ENCODE results near the gene OR2A12. TPM values are rescaled to one million over a fixed set of nuclear protein-coding genes. Genes with fewer than 3 reads are reported as not detected.

The OR2A12 gene
- total RNA-seq, 1 experiment from 2014 or later = not detected

DNA sequence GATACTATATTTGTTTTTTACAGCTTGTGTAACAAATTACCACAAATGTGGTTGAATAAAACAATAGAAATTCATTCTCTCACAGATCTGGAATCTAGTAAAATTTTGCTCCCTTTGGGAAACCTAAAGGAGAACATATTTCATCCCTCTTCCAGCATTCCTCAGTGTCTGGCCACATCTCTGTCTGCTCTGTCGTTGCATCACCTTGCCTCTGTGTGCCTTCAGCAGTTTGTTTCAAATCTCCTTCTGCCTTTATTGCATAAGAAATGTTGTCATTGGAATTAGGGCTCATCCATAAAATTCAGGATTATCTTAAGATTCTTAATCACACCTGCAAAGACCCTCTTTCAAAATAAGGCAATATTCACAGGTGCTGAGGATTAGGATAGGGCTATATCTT lies 51.4 kb downstream of the OR2A12 start:
- no peak for DNase-seq (ENCODE audit: low spot score)
- intact Hi-C loops (cut with micrococcal nuclease; ENCODE audit: unreplicated experiment) = no loop called here
- ChIA-PET POLR2A (ENCODE audit: low non-redundant PET) (no interaction called here), CTCF (no interaction called here)
- H3K4me3 ChIP-seq (ENCODE audit: low read depth, low read length, poor library complexity, severe bottlenecking) = no peak overlapping the region
- no peaks in the 10 kb centered on the region for H3K36me3 ChIP-seq (ENCODE audit: insufficient read depth, low read length, poor library complexity, severe bottlenecking)
- no peaks in the 10 kb centered on the region for H3K4me1 ChIP-seq (ENCODE audit: insufficient read depth, low read length, poor library complexity, severe bottlenecking)
- no peaks in the 10 kb centered on the region for H3K27me3 ChIP-seq (replicated peaks; ENCODE audit: insufficient read depth, low read depth, low read length, poor library complexity)
- no peak overlapping the region for H3K27ac ChIP-seq (ENCODE audit: low read depth, low read length, poor library complexity, severe bottlenecking)
- BruUV-seq (replicated peaks) = no TSS peak
- no peaks in the 10 kb centered on the region for H3K9me3 ChIP-seq (ENCODE audit: low read depth, low read length, poor library complexity, severe bottlenecking)
- TF ChIP-seq EZH2 (IDR thresholded peaks at IDR 0.05; ENCODE audit: borderline replicate concordance, low read depth, low read length, poor library complexity, severe bottlenecking) = no peak

- Histone ChIP-seq H3K36me3 (ENCODE audit: insufficient read depth, low read length, poor library complexity, severe bottlenecking) (no peaks in the 10 kb centered on the region), H3K4me1 (ENCODE audit: insufficient read depth, low read length, poor library complexity, severe bottlenecking) (no peaks in the 10 kb centered on the region), H3K27ac (ENCODE audit: low read depth, low read length, poor library complexity, severe bottlenecking) (no peak overlapping the region), H3K27me3 (replicated peaks; ENCODE audit: insufficient read depth, low read depth, low read length, poor library complexity) (no peaks in the 10 kb centered on the region), H3K4me3 (ENCODE audit: low read depth, low read length, poor library complexity, severe bottlenecking) (no peak overlapping the region), H3K9me3 (ENCODE audit: low read depth, low read length, poor library complexity, severe bottlenecking) (no peaks in the 10 kb centered on the region)
- POLR2A ChIA-PET (ENCODE audit: low non-redundant PET) = no interaction called here
- TF ChIP-seq EZH2 (IDR thresholded peaks at IDR 0.05; ENCODE audit: borderline replicate concordance, low read depth, low read length, poor library complexity, severe bottlenecking) = no peak
- TF ChIP-seq, protein P1, sequence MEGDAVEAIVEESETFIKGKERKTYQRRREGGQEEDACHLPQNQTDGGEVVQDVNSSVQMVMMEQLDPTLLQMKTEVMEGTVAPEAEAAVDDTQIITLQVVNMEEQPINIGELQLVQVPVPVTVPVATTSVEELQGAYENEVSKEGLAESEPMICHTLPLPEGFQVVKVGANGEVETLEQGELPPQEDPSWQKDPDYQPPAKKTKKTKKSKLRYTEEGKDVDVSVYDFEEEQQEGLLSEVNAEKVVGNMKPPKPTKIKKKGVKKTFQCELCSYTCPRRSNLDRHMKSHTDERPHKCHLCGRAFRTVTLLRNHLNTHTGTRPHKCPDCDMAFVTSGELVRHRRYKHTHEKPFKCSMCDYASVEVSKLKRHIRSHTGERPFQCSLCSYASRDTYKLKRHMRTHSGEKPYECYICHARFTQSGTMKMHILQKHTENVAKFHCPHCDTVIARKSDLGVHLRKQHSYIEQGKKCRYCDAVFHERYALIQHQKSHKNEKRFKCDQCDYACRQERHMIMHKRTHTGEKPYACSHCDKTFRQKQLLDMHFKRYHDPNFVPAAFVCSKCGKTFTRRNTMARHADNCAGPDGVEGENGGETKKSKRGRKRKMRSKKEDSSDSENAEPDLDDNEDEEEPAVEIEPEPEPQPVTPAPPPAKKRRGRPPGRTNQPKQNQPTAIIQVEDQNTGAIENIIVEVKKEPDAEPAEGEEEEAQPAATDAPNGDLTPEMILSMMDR (conservative IDR thresholded peaks at IDR 0.05; ENCODE audit: low read depth, low read length) = no peak
- CTCF ChIA-PET = no interaction called here
- intact Hi-C loops (cut with micrococcal nuclease; ENCODE audit: unreplicated experiment) = no loop called here
- no peak for DNase-seq (ENCODE audit: low spot score)
- BruUV-seq (replicated peaks) = no TSS peak
These were observed 56.1 kb downstream of the OR2A12 start for GRCh38 chr7:144142187-144142586.

- H3K4me3 ChIP-seq (ENCODE audit: low read depth, low read length, poor library complexity, severe bottlenecking) = no peak overlapping the region
- H3K27ac ChIP-seq (ENCODE audit: low read depth, low read length, poor library complexity, severe bottlenecking) = no peak overlapping the region
- ChIA-PET CTCF (no interaction called here), POLR2A (ENCODE audit: low non-redundant PET) (no interaction called here)
- intact Hi-C loops (cut with micrococcal nuclease; ENCODE audit: unreplicated experiment) = no loop called here
- H3K36me3 ChIP-seq (ENCODE audit: insufficient read depth, low read length, poor library complexity, severe bottlenecking) = no peaks in the 10 kb centered on the region
- DNase-seq (ENCODE audit: low spot score) = no peak
- H3K4me1 ChIP-seq (ENCODE audit: insufficient read depth, low read length, poor library complexity, severe bottlenecking) = no peaks in the 10 kb centered on the region
- no TSS peak for BruUV-seq (replicated peaks)
- TF ChIP-seq, protein P1 (conservative IDR thresholded peaks at IDR 0.05; ENCODE audit: low read depth, low read length) = no peak
- no peak for TF ChIP-seq EZH2 (IDR thresholded peaks at IDR 0.05; ENCODE audit: borderline replicate concordance, low read depth, low read length, poor library complexity, severe bottlenecking)
- no peaks in the 10 kb centered on the region for H3K27me3 ChIP-seq (replicated peaks; ENCODE audit: insufficient read depth, low read depth, low read length, poor library complexity)
- no peaks in the 10 kb centered on the region for H3K9me3 ChIP-seq (ENCODE audit: low read depth, low read length, poor library complexity, severe bottlenecking)
These were observed 58.3 kb downstream of the OR2A12 start for GRCh38 chr7:144144426-144144825.

DNA sequence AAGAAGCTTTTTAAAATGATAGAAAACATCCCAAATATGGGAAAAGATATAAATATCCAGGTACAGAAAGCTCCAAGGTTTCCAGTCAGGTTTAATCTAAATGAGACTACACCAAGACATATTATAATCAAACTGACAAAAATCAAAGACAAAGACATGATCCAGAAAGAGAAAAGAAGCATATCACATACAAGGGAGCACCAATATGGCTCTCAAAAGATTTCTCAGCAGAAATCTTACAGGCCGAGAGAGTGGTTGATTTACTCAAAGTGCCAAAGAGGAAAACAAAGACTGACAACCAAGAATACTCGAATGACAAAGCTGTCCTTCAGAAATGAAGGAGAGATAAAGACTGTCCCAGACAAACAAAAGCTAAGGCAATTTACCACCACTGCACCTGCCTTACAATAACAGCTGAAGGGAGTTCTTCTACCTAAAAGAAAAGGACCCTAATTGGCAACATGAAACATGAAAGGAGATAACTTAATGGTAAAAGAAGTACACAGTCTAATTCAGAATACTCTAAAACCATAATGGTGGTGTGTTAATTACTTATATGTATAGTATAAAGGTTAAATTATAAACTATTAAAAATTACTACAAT lies 62.2 kb downstream of the OR2A12 start:
- ChIA-PET POLR2A (ENCODE audit: low non-redundant PET) (no interaction called here), CTCF (no interaction called here)
- intact Hi-C loops (cut with micrococcal nuclease; ENCODE audit: unreplicated experiment) = no loop called here
- TF ChIP-seq, protein P1 (conservative IDR thresholded peaks at IDR 0.05; ENCODE audit: low read depth, low read length) = no peak
- no peak for TF ChIP-seq EZH2 (IDR thresholded peaks at IDR 0.05; ENCODE audit: borderline replicate concordance, low read depth, low read length, poor library complexity, severe bottlenecking)
- BruUV-seq (replicated peaks) = no TSS peak
- Histone ChIP-seq H3K27me3 (replicated peaks; ENCODE audit: insufficient read depth, low read depth, low read length, poor library complexity) (no peaks in the 10 kb centered on the region), H3K27ac (ENCODE audit: low read depth, low read length, poor library complexity, severe bottlenecking) (no peak overlapping the region), H3K9me3 (ENCODE audit: low read depth, low read length, poor library complexity, severe bottlenecking) (peaks cover 3% of the 10 kb centered on the region), H3K36me3 (ENCODE audit: insufficient read depth, low read length, poor library complexity, severe bottlenecking) (no peaks in the 10 kb centered on the region), H3K4me1 (ENCODE audit: insufficient read depth, low read length, poor library complexity, severe bottlenecking) (no peaks in the 10 kb centered on the region), H3K4me3 (ENCODE audit: low read depth, low read length, poor library complexity, severe bottlenecking) (no peak overlapping the region)
- no peak for DNase-seq (ENCODE audit: low spot score)

All from A673 (cell line).